Measurements from ENCODE around the gene MEX3A.
A peak's percentile ranks its signal among the peaks of the same experiment; 100 is the strongest.

The MEX3A gene

DNA sequence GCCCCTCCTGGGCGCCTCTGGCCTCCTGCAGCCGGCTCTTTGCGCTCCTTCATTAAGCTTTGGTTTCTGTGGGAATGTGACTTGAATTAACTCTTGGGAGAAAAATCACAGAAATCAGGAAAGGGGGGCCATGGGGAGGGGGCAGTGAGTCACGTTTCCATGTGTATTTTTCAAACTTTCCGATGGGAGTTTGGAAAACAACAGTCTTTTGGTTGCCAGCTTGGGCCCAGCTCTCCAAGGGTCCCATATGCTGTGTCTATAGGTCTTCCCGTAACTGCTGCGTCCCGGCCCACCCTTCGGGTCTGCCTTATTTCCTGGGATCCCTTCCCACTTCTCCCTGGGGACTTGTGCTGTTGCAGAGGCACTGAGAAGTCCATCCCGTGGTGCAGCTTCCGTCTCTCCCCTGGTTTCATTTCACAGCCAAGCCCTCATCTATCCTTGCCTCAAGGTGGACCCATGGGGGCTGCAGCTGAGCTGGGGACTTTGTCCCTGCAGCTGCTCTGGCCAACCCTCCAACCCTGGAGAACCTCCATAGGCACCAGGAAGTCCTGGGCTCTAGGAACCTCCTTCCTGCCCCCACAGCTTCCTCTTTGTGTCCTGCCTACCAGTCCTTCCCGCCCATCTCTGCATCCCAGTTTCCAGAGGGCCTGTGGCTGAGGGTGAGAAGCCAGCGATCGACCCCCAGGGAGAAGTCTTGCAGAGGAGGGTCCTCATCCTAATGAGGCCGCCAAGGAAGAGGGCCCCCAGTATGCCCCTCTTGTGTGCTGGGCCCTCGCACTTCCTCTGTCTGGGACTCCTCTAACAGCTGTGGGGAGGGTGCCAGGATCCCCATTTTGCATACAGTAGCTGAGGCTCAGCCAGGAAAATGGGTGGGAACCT lies 20.6 kb upstream of the MEX3A start:
- DNase-seq: no peak

- no peak for DNase-seq
Observed at GRCh38 chr1:156101880-156102279, 19.6 kb upstream of the MEX3A start.

GRCh38 chr1:156100205-156100995 lies 18.1 kb upstream of the MEX3A start:
- DNase-seq: no peak

DNA sequence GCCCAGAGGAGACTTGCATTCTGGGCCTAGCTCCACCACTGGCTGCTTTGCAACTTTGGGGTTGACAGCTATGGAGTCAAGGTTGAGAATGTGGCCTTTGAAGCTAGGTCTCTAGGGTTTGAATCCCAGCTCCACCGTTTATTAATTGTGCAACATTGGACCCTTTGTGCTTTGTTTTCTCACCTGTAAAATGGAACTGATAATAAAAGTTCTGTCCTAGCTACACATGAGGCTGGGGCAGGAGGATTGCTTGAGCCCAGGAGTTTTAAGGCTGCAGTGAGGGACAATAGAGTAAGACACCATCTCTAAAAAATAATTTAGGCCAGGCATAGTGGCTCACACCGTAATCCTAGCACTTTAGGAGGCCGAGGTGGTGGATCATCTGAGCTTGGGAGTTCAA lies 17.0 kb upstream of the MEX3A start:
- DNase-seq: no peak

GRCh38 chr1:156098784-156099183 lies 16.5 kb upstream of the MEX3A start:
- DNase-seq: no peak

DNA sequence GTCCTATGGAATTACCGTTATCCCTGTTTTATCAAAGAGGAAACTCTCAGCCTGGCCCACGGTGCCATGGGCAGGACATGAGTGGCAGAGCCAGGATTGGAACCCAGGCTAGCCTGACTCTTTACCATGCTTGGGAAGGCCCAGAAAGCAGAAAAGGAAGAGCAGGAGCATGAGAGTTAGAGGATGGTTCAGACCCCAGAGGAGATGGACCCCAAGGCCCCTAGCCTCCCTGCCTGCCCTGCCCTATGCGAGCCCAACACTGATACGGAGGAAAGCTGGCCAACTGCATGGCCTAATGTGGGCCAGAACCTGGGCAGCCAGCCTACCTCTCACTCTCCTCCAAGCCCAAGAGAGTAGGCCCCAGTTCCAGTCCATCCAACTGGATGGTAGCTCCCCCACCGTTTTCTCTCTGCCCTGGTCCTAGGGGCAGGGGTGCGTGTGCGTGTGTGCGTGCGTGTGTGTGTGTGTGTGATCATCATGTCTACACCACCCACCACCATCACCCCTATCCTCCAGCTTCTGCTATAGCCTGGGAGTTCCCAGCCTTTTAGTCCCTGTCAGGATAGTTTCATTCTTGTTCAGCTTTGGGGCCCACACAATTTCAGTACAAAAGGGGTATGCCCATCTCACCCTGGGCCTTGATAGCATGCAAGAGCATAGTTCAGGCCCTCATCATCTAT lies 15.4 kb upstream of the MEX3A start:
- no peak for DNase-seq

GRCh38 chr1:156096640-156097391 lies 14.6 kb upstream of the MEX3A start:
- DNase-seq: peak; percentile 88

DNA sequence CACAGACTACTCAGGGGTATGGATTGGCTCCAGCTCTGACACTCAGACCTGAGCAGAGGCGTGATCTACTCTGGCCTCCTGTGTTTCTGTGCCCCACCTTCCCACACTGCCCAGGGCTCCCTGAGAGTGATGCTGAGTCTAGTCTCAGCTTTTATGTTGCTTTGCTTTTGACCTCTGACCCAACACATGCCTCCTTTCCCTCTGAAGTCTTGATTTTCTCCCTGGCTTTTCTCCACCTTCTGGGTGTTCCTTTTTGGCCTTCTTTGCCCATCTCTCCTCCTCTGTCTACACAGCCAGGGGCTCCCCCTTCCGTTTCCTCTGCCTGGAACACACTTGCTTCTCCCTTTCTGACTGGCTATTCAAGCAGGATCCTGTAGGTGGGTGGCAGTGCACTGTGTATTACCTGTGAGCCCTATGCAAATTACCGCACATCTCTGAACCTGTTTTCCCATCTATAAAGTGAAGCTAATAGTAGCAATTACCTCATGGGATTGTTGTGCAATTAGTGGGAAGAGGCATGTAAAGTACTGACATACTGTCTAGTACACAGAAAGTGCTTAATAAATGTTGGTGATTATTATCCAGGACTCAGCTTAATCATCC lies 13.7 kb upstream of the MEX3A start:
- no peak for DNase-seq

GRCh38 chr1:156091610-156092009 lies 9.3 kb upstream of the MEX3A start:
- DNase-seq: no peak

DNA sequence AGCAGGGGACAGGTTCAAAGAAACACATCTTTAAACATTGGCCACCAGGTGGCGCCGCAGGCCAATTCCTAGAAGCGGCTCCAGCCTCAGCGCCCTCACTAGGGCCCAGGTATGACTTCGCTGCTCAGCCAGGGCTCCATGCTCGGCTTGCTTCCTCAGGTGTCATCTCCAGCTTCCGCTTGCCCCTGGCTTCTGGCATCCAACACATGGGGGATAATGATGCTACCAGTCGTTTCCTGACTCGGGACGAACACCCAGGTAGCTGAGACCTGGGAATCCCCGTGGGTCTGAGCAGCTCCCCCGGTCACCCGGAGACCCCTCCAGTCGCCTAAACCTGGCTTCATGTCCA lies 8.5 kb upstream of the MEX3A start:
- peak; percentile 93 for DNase-seq

GRCh38 chr1:156090138-156090839 lies 8.0 kb upstream of the MEX3A start:
- DNase-seq: no peak

DNA sequence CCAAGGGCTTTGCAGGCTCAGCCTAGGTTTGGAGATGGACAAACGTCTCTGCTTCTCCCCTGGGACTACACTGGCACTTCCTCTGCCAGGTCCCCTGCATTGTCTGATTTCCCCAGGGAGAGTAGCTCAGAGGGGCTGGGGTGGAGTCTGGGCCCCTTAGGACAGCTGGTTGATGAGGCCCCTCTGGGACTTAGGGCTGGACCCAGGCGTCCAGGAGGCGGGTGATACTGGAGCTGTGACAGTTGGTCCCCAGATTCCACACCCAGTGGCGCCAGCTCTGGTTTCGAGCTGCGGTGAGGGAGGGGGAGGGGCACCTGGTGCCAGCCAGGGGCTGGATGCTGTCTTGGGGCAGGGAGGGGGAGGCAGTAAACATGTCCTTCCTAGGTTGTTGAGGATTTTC lies 7.4 kb upstream of the MEX3A start:
- DNase-seq: no peak

DNA sequence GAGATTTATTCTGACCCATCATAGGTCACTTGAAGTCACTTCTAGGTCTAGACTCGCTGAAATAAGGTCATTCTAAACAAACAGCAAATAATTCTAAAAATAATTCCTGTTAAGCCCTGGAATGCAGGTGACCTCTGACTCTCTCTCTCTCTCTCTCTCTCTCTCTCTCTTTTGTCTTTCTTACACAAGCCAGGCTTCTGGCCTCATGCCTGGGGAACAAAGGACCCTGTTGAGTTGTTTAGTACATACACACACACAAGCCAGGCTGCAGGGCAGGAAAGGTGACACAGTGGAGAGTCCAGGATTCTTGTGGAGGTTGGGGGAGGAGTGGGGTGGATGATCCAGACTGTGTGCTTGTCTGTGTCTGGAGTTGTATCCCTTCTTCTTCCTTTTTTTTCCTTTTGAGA lies 4.0 kb upstream of the MEX3A start:
- no peak for DNase-seq

DNA sequence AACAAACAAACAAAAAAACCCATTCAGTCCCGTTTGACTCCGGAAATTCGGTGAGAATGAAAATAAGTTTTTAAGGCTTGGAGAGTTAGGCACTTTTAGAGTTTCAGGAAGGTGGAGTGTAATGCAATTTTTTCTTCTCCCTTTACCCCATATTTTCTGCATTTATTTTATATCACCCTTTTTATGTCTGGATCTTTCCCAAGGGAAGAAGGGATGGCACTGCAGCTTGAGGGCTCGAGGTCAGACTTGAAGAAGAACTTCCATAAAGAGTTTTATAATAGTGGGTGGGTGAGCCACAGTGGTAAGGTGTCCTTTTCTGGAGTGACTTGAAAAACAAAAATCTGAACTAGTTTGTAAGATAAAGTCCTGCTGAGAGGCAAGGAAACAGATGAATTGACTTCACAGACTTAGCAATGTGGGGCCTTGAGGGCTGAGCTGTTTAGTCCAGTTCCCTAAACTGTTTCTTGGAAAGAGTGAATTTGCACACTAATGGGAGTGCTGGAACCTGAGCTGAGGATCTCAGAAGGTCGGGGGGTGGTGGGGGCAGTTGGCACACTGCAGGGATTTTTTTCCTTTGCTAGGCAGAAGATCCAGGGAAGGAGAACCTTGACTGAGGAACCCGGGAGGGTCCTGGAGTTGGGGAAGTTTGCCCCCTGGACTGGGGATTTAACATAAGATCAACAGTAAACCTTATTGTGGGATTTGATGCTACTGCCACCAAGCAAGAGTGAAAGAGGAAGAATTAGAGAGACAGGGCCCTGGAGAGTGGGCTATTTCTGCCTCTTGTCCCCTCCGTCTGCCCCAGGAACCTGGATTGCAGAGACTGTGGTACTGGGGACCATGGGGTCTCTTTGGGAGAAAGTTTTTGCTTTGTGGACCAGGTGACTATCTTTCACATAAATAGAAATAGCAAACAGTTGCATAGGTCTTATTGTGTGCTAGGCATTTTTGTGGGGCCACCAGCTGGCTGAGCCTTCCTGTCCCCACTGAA lies 1.8 kb upstream of the MEX3A start:
- no peak for DNase-seq

DNA sequence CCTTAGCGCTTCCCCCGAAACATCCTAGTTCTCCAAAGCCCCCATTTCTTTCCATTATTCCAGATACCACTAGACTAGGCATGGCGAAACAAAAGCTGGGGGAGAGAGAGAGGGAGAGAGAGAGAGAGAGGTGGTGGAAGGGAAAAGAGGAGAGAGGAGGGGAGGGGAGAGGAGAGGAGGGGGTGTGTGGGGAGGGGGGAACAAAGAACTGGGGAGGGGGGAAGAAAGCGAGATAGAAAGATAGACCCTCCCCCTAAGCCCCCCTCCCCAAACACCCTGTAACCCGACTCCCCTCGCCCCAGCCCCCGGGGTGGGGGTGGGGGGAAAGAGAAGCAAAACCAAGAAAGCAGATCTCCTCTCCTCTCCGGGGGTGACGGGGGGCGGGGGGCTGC lies 352 bp downstream of the MEX3A start:
- DNase-seq: no peak

DNA sequence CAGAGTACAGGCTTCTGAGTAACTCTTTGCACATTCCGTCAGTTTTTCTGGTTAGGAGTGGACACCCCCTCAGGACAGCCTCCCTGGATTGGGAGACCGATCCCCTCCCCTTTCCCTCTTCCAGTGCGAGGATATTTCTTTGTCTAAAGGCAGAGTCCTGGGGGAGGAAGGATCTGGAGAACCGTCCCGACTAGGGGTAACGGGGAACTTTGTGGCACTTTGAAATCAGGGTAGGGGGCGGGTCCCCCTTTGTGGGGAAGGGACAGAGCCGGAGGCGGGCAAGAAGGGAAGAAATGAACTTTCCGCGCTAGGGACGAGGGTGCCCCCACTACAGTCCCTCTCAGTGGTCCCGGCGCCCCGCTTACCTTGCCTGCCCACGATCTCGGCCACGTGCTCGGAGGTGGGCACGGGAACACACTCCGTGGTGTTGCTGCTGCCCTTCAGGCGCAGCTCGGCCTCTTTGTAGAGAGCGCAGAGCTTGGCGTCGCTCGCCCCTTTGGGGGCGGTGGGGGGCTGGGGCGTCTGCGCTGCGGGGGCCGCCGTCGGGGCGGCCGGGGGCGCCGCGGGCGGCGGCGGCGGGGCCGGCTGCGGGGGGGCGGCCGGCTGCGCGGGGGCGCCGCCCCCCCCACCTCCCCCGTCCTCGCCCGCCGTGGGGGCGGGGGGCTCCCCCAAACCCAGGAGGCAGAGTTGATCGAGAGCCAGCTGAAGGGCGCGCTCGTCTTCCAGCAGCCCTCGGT lies 917 bp downstream of the MEX3A start:
- DNase-seq: peak; percentile 38

DNA sequence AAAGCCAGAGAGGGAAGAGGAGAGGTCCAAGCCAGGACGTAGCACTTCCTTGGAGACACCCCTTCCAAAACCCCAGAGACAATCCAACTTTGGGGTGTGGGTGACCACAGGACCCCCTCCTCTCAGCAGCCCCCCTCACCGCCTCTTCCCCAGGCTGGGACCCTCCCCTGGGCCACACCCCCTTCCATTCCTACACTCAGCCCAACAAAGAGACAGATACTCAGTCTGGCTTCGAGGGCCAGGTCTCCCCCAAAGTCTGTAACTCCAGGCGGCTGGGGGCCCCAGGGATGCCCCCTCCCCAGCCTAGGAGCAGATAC lies 1.4 kb downstream of the MEX3A start:
- DNase-seq: no peak

- no peak for DNase-seq
Observed at GRCh38 chr1:156080241-156080862, 1.9 kb downstream of the MEX3A start.

DNA sequence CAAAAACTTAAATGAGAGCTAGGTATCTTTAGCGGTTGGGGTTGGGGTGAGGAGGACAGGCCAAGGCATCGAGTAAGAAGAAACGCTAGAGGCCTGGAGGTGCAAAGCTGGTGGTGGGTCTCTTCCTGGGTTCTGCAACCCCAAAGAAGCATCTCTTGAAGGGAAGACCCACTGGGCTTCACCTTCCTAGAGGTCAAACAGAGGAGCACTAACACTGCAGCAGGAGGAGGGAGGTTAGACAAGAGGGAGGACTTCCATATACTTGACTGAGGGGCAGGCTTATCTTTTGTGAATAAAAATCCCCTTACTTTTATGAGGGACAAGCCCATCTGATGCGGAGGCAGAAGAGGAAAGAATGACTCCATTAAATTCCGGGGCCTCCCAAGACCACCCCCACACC lies 2.5 kb downstream of the MEX3A start:
- DNase-seq: no peak

GRCh38 chr1:156078728-156079127 lies 3.5 kb downstream of the MEX3A start:
- DNase-seq: no peak

Data from activated CD8-positive, alpha-beta memory T cell treated with anti-CD3 and anti-CD28 coated beads, Interleukin-2, amount 50 U/mL, for 4 hours (primary cell).